GM21723 (cell line): ENCODE results near the gene PRAMEF7.
"Not testable (repeated sequence)": the region's sequence is repeated elsewhere in the genome, so short reads cannot be mapped to it uniquely, and the experiment has no call there.

Experiments used
- ATAC-seq: cut with Tn5 transposase; IDR thresholded peaks from one replicate; pipeline ENCODE4 v1.9.1; 2021; ENCODE audit warnings: mild to moderate bottlenecking, moderate library complexity; ENCODE audit not compliant: unreplicated experiment

The PRAMEF7 gene

GRCh38 chr1:12916310-12916709 lies at the start of gene PRAMEF7:
TSS of gene PRAMEF7 (plus strand) at chr1:12916610. CDS start at chr1:12917693, 1,083 bp downstream.
- not testable (repeated sequence) for ATAC-seq

GRCh38 chr1:12878453-12878852 lies 38.0 kb upstream of the PRAMEF7 start:
- not testable (repeated sequence) for ATAC-seq

GRCh38 chr1:12886101-12886500 lies 30.3 kb upstream of the PRAMEF7 start, which contains the start of gene PRAMEF4:
TSS of gene PRAMEF4 (minus strand) at chr1:12886201. CDS start at chr1:12883394, 2,807 bp downstream.
- ATAC-seq = not testable (repeated sequence)

GRCh38 chr1:12898170-12898569 lies 18.2 kb upstream of the PRAMEF7 start, which contains the start of gene PRAMEF10:
TSS of gene PRAMEF10 (minus strand) at chr1:12898270. CDS start at chr1:12895847, 2,423 bp downstream.
- ATAC-seq = not testable (repeated sequence)

DNA sequence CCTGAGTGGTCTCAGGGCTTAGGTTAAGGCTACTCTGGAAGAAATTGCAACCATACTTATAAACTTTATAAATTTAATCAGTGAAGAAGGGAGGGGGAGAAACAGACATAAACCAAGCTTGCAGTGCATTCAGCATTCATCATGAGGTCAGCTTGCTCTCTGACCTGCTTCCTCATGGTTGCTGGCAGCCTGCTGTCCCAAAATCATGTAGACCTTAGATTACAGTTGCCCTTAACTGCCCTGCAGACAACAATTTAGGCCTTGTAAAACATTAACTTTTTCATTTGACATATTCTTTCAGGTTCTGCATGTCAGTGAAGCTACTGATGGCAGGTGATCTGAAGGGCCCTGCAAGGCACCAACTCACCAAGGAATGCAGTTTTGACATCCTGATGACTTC lies 17.2 kb upstream of the PRAMEF7 start:
- ATAC-seq = not testable (repeated sequence)

DNA sequence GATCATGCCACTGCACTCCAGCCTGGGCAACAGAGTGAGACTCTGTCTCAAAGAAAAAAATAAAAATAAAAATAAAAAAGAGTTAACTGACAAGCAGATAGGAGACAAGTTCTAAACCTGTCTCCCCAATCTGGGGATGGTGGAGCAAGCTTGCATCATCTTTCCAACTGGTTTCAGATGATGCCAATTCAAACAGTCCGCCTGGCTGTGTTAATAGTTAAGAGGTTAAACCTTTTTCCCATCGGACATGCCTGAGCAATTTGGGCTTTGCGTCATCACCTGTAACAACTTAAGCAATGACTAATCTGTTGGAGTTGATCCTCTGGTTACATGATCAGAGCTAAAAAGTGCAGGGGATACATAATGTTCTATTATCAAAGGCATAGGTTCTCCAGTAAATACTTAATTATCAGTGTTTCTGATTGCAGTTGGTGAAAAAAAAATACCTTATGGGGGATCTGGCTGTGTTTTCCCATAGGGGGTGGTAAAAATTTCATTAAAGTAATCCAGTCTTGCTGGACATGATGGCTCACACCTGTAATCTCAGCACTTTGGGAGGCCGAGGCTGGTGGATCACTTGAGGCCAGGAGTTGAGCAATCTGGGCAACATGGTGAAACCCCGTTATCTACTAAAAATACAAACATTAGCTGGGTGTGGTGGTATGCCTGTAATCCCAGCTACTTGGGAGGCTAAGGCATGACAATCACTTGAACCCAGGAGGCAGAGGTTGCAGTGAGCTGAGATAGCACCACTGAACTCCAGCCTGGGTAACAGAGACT lies 12.4 kb upstream of the PRAMEF7 start:
- not testable (repeated sequence) for ATAC-seq

DNA sequence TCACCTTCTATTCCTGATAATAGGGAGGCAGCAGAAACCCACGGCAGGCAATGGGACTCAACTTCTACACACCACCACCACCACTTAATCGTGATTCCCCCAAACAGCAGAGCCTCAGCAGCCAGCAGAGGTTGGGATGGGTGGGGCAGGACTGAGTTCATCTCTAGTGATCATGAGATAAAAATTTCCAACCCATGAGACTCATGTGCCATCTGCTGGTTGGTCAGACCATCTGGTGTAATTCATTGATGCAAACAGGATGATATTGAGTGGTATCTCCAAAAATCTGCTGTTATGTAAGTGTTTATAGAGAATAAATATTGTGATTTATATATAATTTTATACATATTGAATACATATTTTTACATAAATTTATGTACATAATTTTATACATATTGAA lies 5.3 kb downstream of the PRAMEF7 start:
- ATAC-seq = not testable (repeated sequence)

DNA sequence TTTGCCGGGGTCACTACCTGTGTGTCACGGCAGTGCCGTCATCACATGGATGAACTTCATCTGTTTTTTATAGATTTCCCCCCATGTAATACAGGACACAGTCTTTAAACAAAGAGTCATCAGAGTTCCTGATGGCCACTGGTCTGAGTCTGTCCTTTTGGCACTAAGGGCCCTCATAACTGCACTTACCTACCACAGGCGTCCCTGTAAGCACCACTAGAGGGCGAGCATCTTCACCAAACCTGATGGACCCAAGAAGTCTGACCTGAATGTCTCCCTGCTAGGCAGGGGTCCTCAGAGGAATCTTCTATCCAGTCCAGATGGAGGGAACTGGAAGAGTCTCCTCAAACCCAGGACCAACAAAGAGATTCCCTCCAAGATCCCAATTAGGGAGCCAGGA lies 8.0 kb downstream of the PRAMEF7 start:
- ATAC-seq = not testable (repeated sequence)

GRCh38 chr1:12947480-12947879 lies 31.1 kb downstream of the PRAMEF7 start, which contains the start of gene PRAMEF6:
TSS of gene PRAMEF6 (minus strand) at chr1:12947580. CDS start at chr1:12942518, 5,062 bp downstream.
- ATAC-seq = not testable (repeated sequence)
